ENCODE measurements around the gene TSHZ2.
"Not testable (repeated sequence)": the region's sequence is repeated elsewhere in the genome, so short reads cannot be mapped to it uniquely, and the experiment has no call there.

TSHZ2 gene

GRCh38 chr20:52996130-52996529 lies 24.0 kb downstream of the TSHZ2 start:
- DNase-seq (ENCODE audit: low read depth), result no peak

GRCh38 chr20:52996658-52997057 lies 24.5 kb downstream of the TSHZ2 start:
- DNase-seq (ENCODE audit: low read depth), result no peak

GRCh38 chr20:52998268-52998667 lies 26.1 kb downstream of the TSHZ2 start:
- DNase-seq (ENCODE audit: low read depth), result no peak

- DNase-seq (ENCODE audit: low read depth), result no peak
Measured at GRCh38 chr20:52999040-52999439, 26.9 kb downstream of the TSHZ2 start.

- no peak for DNase-seq (ENCODE audit: low read depth)
Measured at GRCh38 chr20:53001498-53002301, 29.5 kb downstream of the TSHZ2 start.

- no peak for DNase-seq (ENCODE audit: low read depth)
Measured at GRCh38 chr20:53002786-53003185, 30.6 kb downstream of the TSHZ2 start.

GRCh38 chr20:53003420-53004154 lies 31.4 kb downstream of the TSHZ2 start:
- peak; percentile 32 for DNase-seq (ENCODE audit: low read depth)

- DNase-seq (ENCODE audit: low read depth), result no peak
Measured at GRCh38 chr20:53004267-53004813, 32.2 kb downstream of the TSHZ2 start.

GRCh38 chr20:53009979-53010735 lies 38.0 kb downstream of the TSHZ2 start:
- no peak for DNase-seq (ENCODE audit: low read depth)

GRCh38 chr20:53011640-53012039 lies 39.5 kb downstream of the TSHZ2 start:
- no peak for DNase-seq (ENCODE audit: low read depth)

GRCh38 chr20:53013183-53013582 lies 41.0 kb downstream of the TSHZ2 start:
- no peak for DNase-seq (ENCODE audit: low read depth)

GRCh38 chr20:53013847-53014246 lies 41.7 kb downstream of the TSHZ2 start:
- no peak for DNase-seq (ENCODE audit: low read depth)

GRCh38 chr20:53016071-53016470 lies 43.9 kb downstream of the TSHZ2 start:
- DNase-seq (ENCODE audit: low read depth), result no peak

- DNase-seq (ENCODE audit: low read depth), result no peak
Measured at GRCh38 chr20:53016534-53017042, 44.4 kb downstream of the TSHZ2 start.

- DNase-seq (ENCODE audit: low read depth), result no peak
Measured at GRCh38 chr20:53017206-53017605, 45.0 kb downstream of the TSHZ2 start.

- DNase-seq (ENCODE audit: low read depth), result no peak
Measured at GRCh38 chr20:53019464-53019863, 47.3 kb downstream of the TSHZ2 start.

GRCh38 chr20:53020376-53020775 lies 48.2 kb downstream of the TSHZ2 start:
- DNase-seq (ENCODE audit: low read depth), result no peak

GRCh38 chr20:53020834-53021233 lies 48.7 kb downstream of the TSHZ2 start:
- no peak for DNase-seq (ENCODE audit: low read depth)

- no peak for DNase-seq (ENCODE audit: low read depth)
Measured at GRCh38 chr20:53021934-53022333, 49.8 kb downstream of the TSHZ2 start.

- DNase-seq (ENCODE audit: low read depth), result peak; percentile 69
Measured at GRCh38 chr20:53023732-53024520, 51.8 kb downstream of the TSHZ2 start.

- DNase-seq (ENCODE audit: low read depth), result not testable (repeated sequence)
Measured at GRCh38 chr20:53024653-53025052, 52.5 kb downstream of the TSHZ2 start.
